ENCODE results near the gene SLC18A2. TPM values are rescaled to one million over a fixed set of nuclear protein-coding genes. Genes with fewer than 3 reads are reported as not detected.

SLC18A2 gene
- total RNA-seq, 2 donors from 2014 or later = 0.20 to 1.9 TPM

GRCh38 chr10:117318909-117319308, 78.0 kb downstream of the SLC18A2 start:
- no peak for ATAC-seq
- Mint-ChIP-seq H3K27ac (no peak overlapping the region), H3K4me3 (no peak overlapping the region), H3K36me3 (ENCODE audit: low read depth) (peaks cover 6% of the 10 kb centered on the region), H3K27me3 (no peaks in the 10 kb centered on the region), H3K4me1 (peaks cover 12% of the 10 kb centered on the region)
- DNase-seq = no peak
- no peaks in the 10 kb centered on the region for H3K9me3 ChIP-seq (ENCODE audit: control insufficient read depth, low read length, poor library complexity, severe bottlenecking)

- H3K4me3 Mint-ChIP-seq = no peak overlapping the region
These were observed 79.2 kb downstream of the SLC18A2 start for GRCh38 chr10:117320050-117320665.

GRCh38 chr10:117322260-117322659, 81.3 kb downstream of the SLC18A2 start:
- Mint-ChIP-seq H3K4me3 (no peak overlapping the region), H3K27ac (no peak overlapping the region), H3K36me3 (ENCODE audit: low read depth) (peaks cover 7% of the 10 kb centered on the region), H3K4me1 (peaks cover 16% of the 10 kb centered on the region), H3K27me3 (no peaks in the 10 kb centered on the region)
- no peak for DNase-seq
- no peaks in the 10 kb centered on the region for H3K9me3 ChIP-seq (ENCODE audit: control insufficient read depth, low read length, poor library complexity, severe bottlenecking)
- no peak for ATAC-seq

More at GRCh38 chr10:117320050-117320665, 79.2 kb downstream of the SLC18A2 start:
- Mint-ChIP-seq H3K36me3 (ENCODE audit: low read depth) (peaks cover 3% of the 10 kb centered on the region), H3K27me3 (no peaks in the 10 kb centered on the region), H3K4me1 (peaks cover 12% of the 10 kb centered on the region), H3K27ac (no peak overlapping the region)
- DNase-seq (no peak), ATAC-seq (no peak)
- no peaks in the 10 kb centered on the region for H3K9me3 ChIP-seq (ENCODE audit: control insufficient read depth, low read length, poor library complexity, severe bottlenecking)

- DNase-seq (no peak), ATAC-seq (no peak)
- Mint-ChIP-seq H3K27me3 (no peaks in the 10 kb centered on the region), H3K4me3 (no peak overlapping the region), H3K27ac (no peak overlapping the region), H3K36me3 (ENCODE audit: low read depth) (peaks cover 4% of the 10 kb centered on the region), H3K4me1 (peaks cover 12% of the 10 kb centered on the region)
- no peaks in the 10 kb centered on the region for H3K9me3 ChIP-seq (ENCODE audit: control insufficient read depth, low read length, poor library complexity, severe bottlenecking)
These were observed 83.5 kb downstream of the SLC18A2 start for GRCh38 chr10:117324367-117324766.

GRCh38 chr10:117327262-117327661, 86.3 kb downstream of the SLC18A2 start:
- H3K36me3 Mint-ChIP-seq (ENCODE audit: low read depth) = peaks cover 4% of the 10 kb centered on the region
- H3K27ac Mint-ChIP-seq = no peak overlapping the region
- no peak overlapping the region for H3K4me3 Mint-ChIP-seq
- H3K4me1 Mint-ChIP-seq = peaks cover 26% of the 10 kb centered on the region
- DNase-seq = no peak
- no peak for ATAC-seq
- no peaks in the 10 kb centered on the region for H3K27me3 Mint-ChIP-seq
- no peaks in the 10 kb centered on the region for H3K9me3 ChIP-seq (ENCODE audit: control insufficient read depth, low read length, poor library complexity, severe bottlenecking)

Other genes with a start within 250 kb of the SLC18A2 start
- 1 to 10 TPM; 2.4 to 2.7 TPM for gene SHTN1, start 235.9 kb upstream of the SLC18A2 start, total RNA-seq
- not detected for gene VAX1, start 102.8 kb upstream of the SLC18A2 start, total RNA-seq
- gene KCNK18, start 43.6 kb upstream of the SLC18A2 start, total RNA-seq = not detected
- gene PDZD8, start 134.3 kb downstream of the SLC18A2 start, total RNA-seq = 10 to 100 TPM; 18.4 to 29.6 TPM